ENCODE measurements around the gene ENHO. TPM values are rescaled to one million over a fixed set of nuclear protein-coding genes. Genes with fewer than 3 reads are reported as not detected.

Gene ENHO
- total and polyA plus RNA-seq, 10 of the 15 experiments (the other 5 are each of a cell fraction or from before 2014, with no cell fraction given): not detected

- no peaks in the 10 kb centered on the region for H3K9me3 ChIP-seq (replicated peaks; ENCODE audit: control insufficient read depth, insufficient read depth, low read length)
- ChIA-PET POLR2A (no interaction called here), SMC1A (ENCODE audit: uncharacterized antibody, unreplicated experiment) (no interaction called here), RAD21 (ENCODE audit: unreplicated experiment) (no interaction called here), CTCF (interaction anchor here (1.0 kb wide), 2 partner anchors 13 to 110 kb away, joined by 3 read pairs; no protein-coding TSS in a partner anchor)
- intact Hi-C loops (cut with micrococcal nuclease; ENCODE audit: unreplicated experiment): no loop called here
- TF ChIP-seq, protein P1, sequence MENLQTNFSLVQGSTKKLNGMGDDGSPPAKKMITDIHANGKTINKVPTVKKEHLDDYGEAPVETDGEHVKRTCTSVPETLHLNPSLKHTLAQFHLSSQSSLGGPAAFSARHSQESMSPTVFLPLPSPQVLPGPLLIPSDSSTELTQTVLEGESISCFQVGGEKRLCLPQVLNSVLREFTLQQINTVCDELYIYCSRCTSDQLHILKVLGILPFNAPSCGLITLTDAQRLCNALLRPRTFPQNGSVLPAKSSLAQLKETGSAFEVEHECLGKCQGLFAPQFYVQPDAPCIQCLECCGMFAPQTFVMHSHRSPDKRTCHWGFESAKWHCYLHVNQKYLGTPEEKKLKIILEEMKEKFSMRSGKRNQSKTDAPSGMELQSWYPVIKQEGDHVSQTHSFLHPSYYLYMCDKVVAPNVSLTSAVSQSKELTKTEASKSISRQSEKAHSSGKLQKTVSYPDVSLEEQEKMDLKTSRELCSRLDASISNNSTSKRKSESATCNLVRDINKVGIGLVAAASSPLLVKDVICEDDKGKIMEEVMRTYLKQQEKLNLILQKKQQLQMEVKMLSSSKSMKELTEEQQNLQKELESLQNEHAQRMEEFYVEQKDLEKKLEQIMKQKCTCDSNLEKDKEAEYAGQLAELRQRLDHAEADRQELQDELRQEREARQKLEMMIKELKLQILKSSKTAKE (IDR thresholded peaks at IDR 0.05; ENCODE audit: low read depth, poor library complexity, severe bottlenecking): no peak
- TF ChIP-seq SRF (IDR thresholded peaks at IDR 0.05; ENCODE audit: low read depth in 2 of 2, low read length in 2 of 2) (no peak), MYC (IDR thresholded peaks at IDR 0.05; ENCODE audit: insufficient read depth, insufficient read length, insufficient replicate concordance, low read length, severe bottlenecking) (no peak), USF1 (IDR thresholded peaks at IDR 0.05; ENCODE audit: borderline replicate concordance, extremely low read length, insufficient read depth, low read depth, low read length) (no peak), MXI1 (IDR thresholded peaks at IDR 0.05; ENCODE audit: low read depth, low read length) (no peak), BACH1 (IDR thresholded peaks at IDR 0.05; ENCODE audit: borderline replicate concordance) (no peak), JUNB (IDR thresholded peaks at IDR 0.05) (no peak), POU2F2 (IDR thresholded peaks at IDR 0.05; ENCODE audit: borderline replicate concordance, low read depth, low read length) (no peak)
- TF ChIP-seq, protein P2, sequence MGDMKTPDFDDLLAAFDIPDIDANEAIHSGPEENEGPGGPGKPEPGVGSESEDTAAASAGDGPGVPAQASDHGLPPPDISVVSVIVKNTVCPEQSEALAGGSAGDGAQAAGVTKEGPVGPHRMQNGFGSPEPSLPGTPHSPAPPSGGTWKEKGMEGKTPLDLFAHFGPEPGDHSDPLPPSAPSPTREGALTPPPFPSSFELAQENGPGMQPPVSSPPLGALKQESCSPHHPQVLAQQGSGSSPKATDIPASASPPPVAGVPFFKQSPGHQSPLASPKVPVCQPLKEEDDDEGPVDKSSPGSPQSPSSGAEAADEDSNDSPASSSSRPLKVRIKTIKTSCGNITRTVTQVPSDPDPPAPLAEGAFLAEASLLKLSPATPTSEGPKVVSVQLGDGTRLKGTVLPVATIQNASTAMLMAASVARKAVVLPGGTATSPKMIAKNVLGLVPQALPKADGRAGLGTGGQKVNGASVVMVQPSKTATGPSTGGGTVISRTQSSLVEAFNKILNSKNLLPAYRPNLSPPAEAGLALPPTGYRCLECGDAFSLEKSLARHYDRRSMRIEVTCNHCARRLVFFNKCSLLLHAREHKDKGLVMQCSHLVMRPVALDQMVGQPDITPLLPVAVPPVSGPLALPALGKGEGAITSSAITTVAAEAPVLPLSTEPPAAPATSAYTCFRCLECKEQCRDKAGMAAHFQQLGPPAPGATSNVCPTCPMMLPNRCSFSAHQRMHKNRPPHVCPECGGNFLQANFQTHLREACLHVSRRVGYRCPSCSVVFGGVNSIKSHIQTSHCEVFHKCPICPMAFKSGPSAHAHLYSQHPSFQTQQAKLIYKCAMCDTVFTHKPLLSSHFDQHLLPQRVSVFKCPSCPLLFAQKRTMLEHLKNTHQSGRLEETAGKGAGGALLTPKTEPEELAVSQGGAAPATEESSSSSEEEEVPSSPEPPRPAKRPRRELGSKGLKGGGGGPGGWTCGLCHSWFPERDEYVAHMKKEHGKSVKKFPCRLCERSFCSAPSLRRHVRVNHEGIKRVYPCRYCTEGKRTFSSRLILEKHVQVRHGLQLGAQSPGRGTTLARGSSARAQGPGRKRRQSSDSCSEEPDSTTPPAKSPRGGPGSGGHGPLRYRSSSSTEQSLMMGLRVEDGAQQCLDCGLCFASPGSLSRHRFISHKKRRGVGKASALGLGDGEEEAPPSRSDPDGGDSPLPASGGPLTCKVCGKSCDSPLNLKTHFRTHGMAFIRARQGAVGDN (IDR thresholded peaks at IDR 0.05): no peak
- peaks cover 5 to 17% of the 10 kb centered on the region in 2 experiments; a peak in 3 of 4 replicates for H3K27me3 ChIP-seq (replicated peaks in 1 of 2; ENCODE audit: control insufficient read depth in 2 of 2, insufficient read depth in 2 of 2, low read length in 1 of 2)
- no peak overlapping the region for H3K4me2 ChIP-seq (ENCODE audit: control insufficient read depth, insufficient read depth)
- no peak overlapping the region for H3K4me3 ChIP-seq
- WGBS (ENCODE audit: insufficient coverage, insufficient replicate concordance, low lambda C conversion rate, missing lambda C conversion rate): 36% methylated on average over 8 of the region's 8 CpGs
- H3K36me3 ChIP-seq (ENCODE audit: control insufficient read depth in 2 of 2, insufficient read depth in 2 of 2, low read length in 1 of 2): no peaks in the 10 kb centered on the region
- ATAC-seq (no peak), FAIRE-seq (no peak), DNase-seq (ENCODE audit: low read depth, low spot score) (no peak)
- no peaks in the 10 kb centered on the region for H4K20me1 ChIP-seq (ENCODE audit: control insufficient read depth, insufficient read depth)
- in situ Hi-C loops (cut with MboI): no loop called here
- H3K4me1 ChIP-seq (ENCODE audit: control insufficient read depth, insufficient read depth, low read length): no peaks in the 10 kb centered on the region
- no peak overlapping the region for H3K27ac ChIP-seq (ENCODE audit: control insufficient read depth, insufficient read depth)
- no peak overlapping the region for H2AFZ ChIP-seq (ENCODE audit: control insufficient read depth, low read depth, low read length)
- H3K79me2 ChIP-seq (ENCODE audit: control insufficient read depth, insufficient read depth, low read length): no peaks in the 10 kb centered on the region
- no TSS peak for BruUV-seq (replicated peaks)
- H3K9ac ChIP-seq (ENCODE audit: control insufficient read depth, insufficient read depth, low read length): no peak overlapping the region
These were observed 8.4 kb downstream of the ENHO start for GRCh38 chr9:34514401-34514800.

Data from GM12878 (cell line).